HEK293 (cell line): ENCODE results near the gene NLRP1.

Experiments
- CTCF ChIA-PET: fragments of 350-600 bp; formaldehyde crosslinking; extraction: SDS; loops from one replicate; lab custom pipeline; 2021; ENCODE audit warnings: antibody characterized with exemption; lab: Yijun Ruan, JAX
- POLR2A ChIA-PET: fragments of 300-600 bp; formaldehyde crosslinking; extraction: SDS; loops from one replicate; lab custom pipeline; 2020; ENCODE audit warnings: antibody characterized with exemption, inconsistent platforms; lab: Yijun Ruan, JAX
- H3K27ac ChIP-seq: fragments of 200-500 bp; sonication (Bioruptor generic); 2 replicates; pipeline ENCODE4 v1.5.1; 2014; ENCODE audit warnings: low read depth, low read length, control low read depth, inconsistent platforms; ENCODE audit errors: extremely low read depth
- H3K36me3 ChIP-seq, 2 experiments: fragments of 200-500 bp in 1 of 2; sonication (Bioruptor generic) in 1 of 2; 1 replicate in 1 of 2; 2 replicates in 1 of 2; pipeline ENCODE4 v1.5.1; 2014 to 2017; ENCODE audit warnings: inconsistent platforms in 2 of 2, low read length in 2 of 2; ENCODE audit not compliant: control insufficient read depth in 2 of 2, insufficient read depth in 1 of 2
- H3K4me1 ChIP-seq: fragments of 200-500 bp; sonication (Bioruptor generic); 2 replicates; pipeline ENCODE4 v1.5.1; 2014; ENCODE audit warnings: mild to moderate bottlenecking, low read length, inconsistent platforms; ENCODE audit not compliant: control insufficient read depth, insufficient read depth
- H3K4me3 ChIP-seq: 2 replicates; pipeline ENCODE4 v1.5.1; 2011; ENCODE audit warnings: low read depth, mild to moderate bottlenecking, control low read depth, low read length, moderate library complexity
- H3K9me3 ChIP-seq: fragments of 200-500 bp; sonication (Bioruptor generic); 2 replicates; pipeline ENCODE4 v1.5.1; 2014; ENCODE audit warnings: low read depth, low read length, inconsistent platforms; ENCODE audit not compliant: control insufficient read depth, insufficient read depth
- GLI4 ChIP-seq: fragments of 450-650 bp; formaldehyde crosslinking; IDR thresholded peaks from 2 replicates; pipeline ENCODE4 v1.5.1; 2016; ENCODE audit warnings: missing biosample characterization, missing genetic modification characterization
- HOXC10 ChIP-seq: sonication (generic); formaldehyde crosslinking; IDR thresholded peaks from 2 replicates; pipeline ENCODE4 v1.8.1; 2023; ENCODE audit warnings: mild to moderate bottlenecking, missing genetic modification reagents
- IKZF3 ChIP-seq: fragments of 450-650 bp; IDR thresholded peaks from 2 replicates; pipeline ENCODE4 v1.5.0; 2018; ENCODE audit warnings: missing biosample characterization, mild to moderate bottlenecking, missing genetic modification characterization, moderate library complexity
- PBX3 ChIP-seq: sonication (generic); formaldehyde crosslinking; IDR thresholded peaks from 2 replicates; pipeline ENCODE4 v1.8.1; 2022; ENCODE audit warnings: mild to moderate bottlenecking, moderate library complexity, missing genetic modification reagents
- PRDM10 ChIP-seq: fragments of 450-650 bp; formaldehyde crosslinking; IDR thresholded peaks from 2 replicates; pipeline ENCODE4 v1.5.1; 2016; ENCODE audit warnings: missing biosample characterization, missing genetic modification characterization
- TSHZ1 ChIP-seq: fragments of 450-650 bp; formaldehyde crosslinking; IDR thresholded peaks from 2 replicates; pipeline ENCODE4 v1.5.1; 2016; ENCODE audit warnings: missing biosample characterization, missing genetic modification characterization, borderline replicate concordance
- ZBTB21 ChIP-seq: fragments of 450-650 bp; formaldehyde crosslinking; IDR thresholded peaks from 2 replicates; pipeline ENCODE4 v1.5.1; 2017; ENCODE audit warnings: missing biosample characterization, missing genetic modification characterization
- ZNF148 ChIP-seq: fragments of 450-650 bp; formaldehyde crosslinking; IDR thresholded peaks from 2 replicates; pipeline ENCODE4 v1.5.0; 2017; ENCODE audit warnings: missing biosample characterization, missing genetic modification characterization, borderline replicate concordance
- ZNF239 ChIP-seq: fragments of 450-650 bp; formaldehyde crosslinking; IDR thresholded peaks from 2 replicates; pipeline ENCODE4 v1.5.1; 2016; ENCODE audit warnings: missing biosample characterization, missing genetic modification characterization
- ZNF341 ChIP-seq: fragments of 450-650 bp; formaldehyde crosslinking; IDR thresholded peaks from 2 replicates; pipeline ENCODE4; 2016; ENCODE audit warnings: low read depth, missing biosample characterization, missing genetic modification characterization
- ZNF354C ChIP-seq: fragments of 450-650 bp; formaldehyde crosslinking; IDR thresholded peaks from 2 replicates; pipeline ENCODE4 v1.5.1; 2016; ENCODE audit warnings: missing biosample characterization, missing genetic modification characterization, low read depth, borderline replicate concordance
- ZNF530 ChIP-seq: fragments of 450-650 bp; formaldehyde crosslinking; IDR thresholded peaks from 2 replicates; pipeline ENCODE4 v1.5.1; 2016; ENCODE audit warnings: low read depth, missing biosample characterization, missing genetic modification characterization
- ZNF544 ChIP-seq: fragments of 450-650 bp; formaldehyde crosslinking; IDR thresholded peaks from 2 replicates; pipeline ENCODE4 v1.5.0; 2017; ENCODE audit warnings: missing biosample characterization, missing genetic modification characterization
- ZNF664 ChIP-seq: fragments of 450-650 bp; formaldehyde crosslinking; IDR thresholded peaks from 2 replicates; pipeline ENCODE4 v1.5.1; 2016; ENCODE audit warnings: missing biosample characterization, missing genetic modification characterization
- ZNF707 ChIP-seq: fragments of 450-650 bp; formaldehyde crosslinking; IDR thresholded peaks from 2 replicates; pipeline ENCODE4 v1.5.1; 2016; ENCODE audit warnings: missing biosample characterization, missing genetic modification characterization
- ZNF837 ChIP-seq: fragments of 450-650 bp; formaldehyde crosslinking; IDR thresholded peaks from 2 replicates; pipeline ENCODE4 v1.5.1; 2016; ENCODE audit warnings: missing biosample characterization, missing genetic modification characterization
- ZNF843 ChIP-seq: fragments of 450-650 bp; formaldehyde crosslinking; IDR thresholded peaks from 2 replicates; pipeline ENCODE4 v1.5.1; 2016; ENCODE audit warnings: missing biosample characterization, missing genetic modification characterization

NLRP1 gene

GRCh38 chr17:5591966-5592365 lies 7.7 kb upstream of the NLRP1 start:
- H3K27ac ChIP-seq, result no peak overlapping the region
- POLR2A ChIA-PET, result no interaction called here
- CTCF ChIA-PET, result interaction anchor here (0.6 to 5.2 kb wide), 45 partner anchors 8 to 1159 kb away, joined by 3 to 51 read pairs (median 4); partner anchors contain the start of genes AIPL1 and NLRP1

More at GRCh38 chr17:5591966-5592365, 7.7 kb upstream of the NLRP1 start:
- no peak overlapping the region for H3K4me3 ChIP-seq
- no peaks in the 10 kb centered on the region for H3K4me1 ChIP-seq
- H3K36me3 ChIP-seq, result no peaks in the 10 kb centered on the region
- no peak for TF ChIP-seq GLI4 (tag by site-specific recombination)
- TF ChIP-seq ZBTB21 (tag by site-specific recombination), result no peak
- TF ChIP-seq ZNF843 (tag by site-specific recombination), result no peak
- TF ChIP-seq PRDM10 (tag by site-specific recombination), result no peak
- TF ChIP-seq ZNF239 (tag by site-specific recombination), result no peak
- TF ChIP-seq PBX3 (CRISPR knock-in tag), result no peak
- TF ChIP-seq ZNF664, result no peak
- no peak for TF ChIP-seq ZNF707 (tag by site-specific recombination)
- no peak for TF ChIP-seq IKZF3 (tag by site-specific recombination)
- TF ChIP-seq ZNF837 (tag by site-specific recombination), result no peak
- TF ChIP-seq ZNF530 (tag by site-specific recombination), result no peak
- TF ChIP-seq ZNF148 (tag by site-specific recombination), result no peak
- no peak for TF ChIP-seq TSHZ1 (tag by site-specific recombination)
- no peak for TF ChIP-seq ZNF341 (tag by site-specific recombination)
- no peak for TF ChIP-seq ZNF544 (tag by site-specific recombination)
- no peak for TF ChIP-seq ZNF354C (tag by site-specific recombination)
- no peak for TF ChIP-seq HOXC10 (CRISPR knock-in tag)
- H3K9me3 ChIP-seq, result no peaks in the 10 kb centered on the region
